Measurements from ENCODE around the gene SH3RF3. TPM values are rescaled to one million over a fixed set of nuclear protein-coding genes. Genes with fewer than 3 reads are reported as not detected.

The SH3RF3 gene
- total RNA-seq, 1 donor from 2014 or later: under 0.01 TPM

GRCh38 chr2:109139865-109140396, 10.9 kb downstream of the SH3RF3 start:
- Histone ChIP-seq H3K4me3 (ENCODE audit: low read depth, low read length) (no peak overlapping the region), H3K36me3 (ENCODE audit: control insufficient read depth, insufficient read depth, low read length) (no peaks in the 10 kb centered on the region), H3K27me3 (ENCODE audit: control insufficient read depth, insufficient read depth, low read length) (peaks cover 7% of the 10 kb centered on the region)
- FAIRE-seq (no peak), DNase-seq (ENCODE audit: low read depth) (no peak)
- TF ChIP-seq, protein P1, sequence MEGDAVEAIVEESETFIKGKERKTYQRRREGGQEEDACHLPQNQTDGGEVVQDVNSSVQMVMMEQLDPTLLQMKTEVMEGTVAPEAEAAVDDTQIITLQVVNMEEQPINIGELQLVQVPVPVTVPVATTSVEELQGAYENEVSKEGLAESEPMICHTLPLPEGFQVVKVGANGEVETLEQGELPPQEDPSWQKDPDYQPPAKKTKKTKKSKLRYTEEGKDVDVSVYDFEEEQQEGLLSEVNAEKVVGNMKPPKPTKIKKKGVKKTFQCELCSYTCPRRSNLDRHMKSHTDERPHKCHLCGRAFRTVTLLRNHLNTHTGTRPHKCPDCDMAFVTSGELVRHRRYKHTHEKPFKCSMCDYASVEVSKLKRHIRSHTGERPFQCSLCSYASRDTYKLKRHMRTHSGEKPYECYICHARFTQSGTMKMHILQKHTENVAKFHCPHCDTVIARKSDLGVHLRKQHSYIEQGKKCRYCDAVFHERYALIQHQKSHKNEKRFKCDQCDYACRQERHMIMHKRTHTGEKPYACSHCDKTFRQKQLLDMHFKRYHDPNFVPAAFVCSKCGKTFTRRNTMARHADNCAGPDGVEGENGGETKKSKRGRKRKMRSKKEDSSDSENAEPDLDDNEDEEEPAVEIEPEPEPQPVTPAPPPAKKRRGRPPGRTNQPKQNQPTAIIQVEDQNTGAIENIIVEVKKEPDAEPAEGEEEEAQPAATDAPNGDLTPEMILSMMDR (IDR thresholded peaks at IDR 0.05; ENCODE audit: insufficient read depth, low read length, severe bottlenecking): no peak

DNA sequence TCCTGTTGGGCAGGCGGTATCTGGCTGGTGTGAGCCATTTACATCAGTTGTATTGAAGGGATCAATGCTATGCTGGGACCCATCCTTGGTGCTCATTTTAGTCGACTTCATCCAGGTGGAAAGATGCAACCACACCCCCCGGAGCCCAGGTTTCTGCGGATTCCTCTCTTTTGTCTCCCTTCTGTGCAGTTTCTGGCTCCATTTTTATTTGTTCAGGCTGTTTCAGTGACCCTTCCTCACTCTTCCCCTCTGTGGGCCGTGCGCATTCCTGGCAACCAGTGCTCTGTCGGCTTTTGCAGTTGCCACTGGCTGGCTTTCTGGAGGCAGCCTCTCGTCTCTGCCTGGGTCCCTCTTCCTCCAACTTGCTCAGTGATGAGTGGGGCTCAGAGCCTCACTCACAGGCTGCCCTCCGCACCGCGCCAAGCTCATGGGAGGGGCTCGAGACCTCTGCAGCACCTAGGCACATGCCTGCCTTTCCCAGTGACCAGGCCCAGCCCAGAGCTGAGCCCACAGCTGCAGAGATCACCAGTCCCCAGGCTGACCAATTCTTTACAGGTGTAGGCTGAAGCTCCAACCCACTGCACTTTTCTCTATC, 12.1 kb downstream of the SH3RF3 start:
- Histone ChIP-seq H3K36me3 (ENCODE audit: control insufficient read depth, insufficient read depth, low read length) (no peaks in the 10 kb centered on the region), H3K4me3 (ENCODE audit: low read depth, low read length) (no peak overlapping the region), H3K27me3 (ENCODE audit: control insufficient read depth, insufficient read depth, low read length) (peaks cover 2% of the 10 kb centered on the region)
- TF ChIP-seq, protein P1 (IDR thresholded peaks at IDR 0.05; ENCODE audit: insufficient read depth, low read length, severe bottlenecking): no peak
- DNase-seq (ENCODE audit: low read depth): no peak
- no peak for FAIRE-seq

GRCh38 chr2:109141727-109142283, 12.8 kb downstream of the SH3RF3 start:
- TF ChIP-seq, protein P1 (IDR thresholded peaks at IDR 0.05; ENCODE audit: insufficient read depth, low read length, severe bottlenecking): no peak
- DNase-seq (ENCODE audit: low read depth) (no peak), FAIRE-seq (no peak)
- Histone ChIP-seq H3K27me3 (ENCODE audit: control insufficient read depth, insufficient read depth, low read length) (peaks cover 2% of the 10 kb centered on the region), H3K36me3 (ENCODE audit: control insufficient read depth, insufficient read depth, low read length) (no peaks in the 10 kb centered on the region), H3K4me3 (ENCODE audit: low read depth, low read length) (no peak overlapping the region)

DNA sequence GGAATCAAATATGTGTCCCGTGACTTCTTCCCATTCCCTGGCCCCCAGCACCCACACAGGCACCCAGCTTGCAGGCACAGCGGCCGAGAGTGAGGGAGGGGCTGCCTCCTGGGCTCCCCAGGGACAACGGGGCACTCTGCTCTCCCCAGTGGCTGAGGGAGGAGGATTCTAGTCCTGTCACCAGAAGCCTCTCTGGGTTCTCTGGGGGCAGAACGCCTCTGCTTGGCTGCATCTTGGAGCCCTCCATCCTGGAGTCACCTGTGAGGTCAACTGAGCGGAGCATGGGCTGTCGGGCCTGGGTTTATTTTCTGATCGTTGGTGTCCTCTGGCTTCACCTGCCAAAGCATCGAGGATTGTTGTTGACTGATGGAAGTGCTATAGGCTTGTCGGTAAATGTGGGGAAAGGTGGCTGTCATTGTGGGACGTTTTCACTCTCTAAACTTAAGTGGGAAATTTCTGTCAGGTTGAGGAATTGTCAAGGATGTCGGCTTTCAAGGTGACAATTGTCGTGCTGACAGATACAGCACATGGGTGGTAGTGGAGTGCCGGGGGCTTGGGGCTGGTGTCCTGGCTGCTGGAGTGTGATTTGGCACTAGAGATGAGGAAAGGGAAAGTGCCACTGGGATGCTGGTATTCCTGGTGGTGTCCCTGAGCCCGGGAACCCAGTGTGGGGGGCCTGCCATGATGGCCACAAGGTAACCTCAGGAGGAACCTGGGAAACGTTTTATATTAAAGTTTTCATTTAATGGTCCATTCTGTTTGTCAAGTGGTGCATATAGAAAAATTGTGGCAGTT, 13.6 kb downstream of the SH3RF3 start:
- TF ChIP-seq, protein P1 (IDR thresholded peaks at IDR 0.05; ENCODE audit: insufficient read depth, low read length, severe bottlenecking): no peak
- H3K4me3 ChIP-seq (ENCODE audit: low read depth, low read length): no peak overlapping the region
- peaks cover 2% of the 10 kb centered on the region for H3K27me3 ChIP-seq (ENCODE audit: control insufficient read depth, insufficient read depth, low read length)
- DNase-seq (ENCODE audit: low read depth) (no peak), FAIRE-seq (no peak)
- H3K36me3 ChIP-seq (ENCODE audit: control insufficient read depth, insufficient read depth, low read length): no peaks in the 10 kb centered on the region

- peaks cover 2% of the 10 kb centered on the region for H3K27me3 ChIP-seq (ENCODE audit: control insufficient read depth, insufficient read depth, low read length)
- H3K36me3 ChIP-seq (ENCODE audit: control insufficient read depth, insufficient read depth, low read length): no peaks in the 10 kb centered on the region
- FAIRE-seq (no peak), DNase-seq (ENCODE audit: low read depth) (no peak)
- no peak overlapping the region for H3K4me3 ChIP-seq (ENCODE audit: low read depth, low read length)
- TF ChIP-seq, protein P1 (IDR thresholded peaks at IDR 0.05; ENCODE audit: insufficient read depth, low read length, severe bottlenecking): no peak
Observed at GRCh38 chr2:109143214-109144187, 14.5 kb downstream of the SH3RF3 start.

Measured in bronchial epithelial cell (primary cell).